Stomach smooth muscle (tissue), 2 donors: ENCODE data around the gene MMP25.
A peak's percentile ranks its signal among the peaks of the same experiment; 100 is the strongest.

Experiments used
- H3K27ac ChIP-seq: one replicate; pipeline ENCODE4 v1.7.0; 2013; ENCODE audit warnings: mild to moderate bottlenecking, low read length, inconsistent platforms
- H3K27me3 ChIP-seq, 2 donors: one replicate each; pipeline ENCODE4 v1.7.0; 2013; ENCODE audit warnings: low read length in 2 of 2; ENCODE audit not compliant: insufficient read depth in 2 of 2, control insufficient read depth in 1 of 2
- H3K36me3 ChIP-seq, 2 donors: one replicate each; pipeline ENCODE4 v1.7.0; 2013; ENCODE audit warnings: low read length in 2 of 2; ENCODE audit not compliant: control insufficient read depth in 2 of 2, insufficient read depth in 2 of 2
- H3K4me1 ChIP-seq: one replicate; pipeline ENCODE4 v1.7.0; 2013; ENCODE audit warnings: low read length; ENCODE audit not compliant: control insufficient read depth, insufficient read depth
- H3K4me3 ChIP-seq, 2 donors: one replicate each; pipeline ENCODE4 v1.7.0; 2013; ENCODE audit warnings: low read length in 2 of 2
- H3K9ac ChIP-seq, 2 donors: one replicate each; pipeline ENCODE4 v1.7.0; 2013; ENCODE audit warnings: low read length in 2 of 2, mild to moderate bottlenecking in 1 of 2
- H3K9me3 ChIP-seq, 2 donors: one replicate each; pipeline ENCODE4 v1.7.0; 2013; ENCODE audit warnings: low read length in 2 of 2; ENCODE audit not compliant: control insufficient read depth in 2 of 2
- donor health status: healthy.
- donor health status: Pancreatic carcinoma.

Gene MMP25

DNA sequence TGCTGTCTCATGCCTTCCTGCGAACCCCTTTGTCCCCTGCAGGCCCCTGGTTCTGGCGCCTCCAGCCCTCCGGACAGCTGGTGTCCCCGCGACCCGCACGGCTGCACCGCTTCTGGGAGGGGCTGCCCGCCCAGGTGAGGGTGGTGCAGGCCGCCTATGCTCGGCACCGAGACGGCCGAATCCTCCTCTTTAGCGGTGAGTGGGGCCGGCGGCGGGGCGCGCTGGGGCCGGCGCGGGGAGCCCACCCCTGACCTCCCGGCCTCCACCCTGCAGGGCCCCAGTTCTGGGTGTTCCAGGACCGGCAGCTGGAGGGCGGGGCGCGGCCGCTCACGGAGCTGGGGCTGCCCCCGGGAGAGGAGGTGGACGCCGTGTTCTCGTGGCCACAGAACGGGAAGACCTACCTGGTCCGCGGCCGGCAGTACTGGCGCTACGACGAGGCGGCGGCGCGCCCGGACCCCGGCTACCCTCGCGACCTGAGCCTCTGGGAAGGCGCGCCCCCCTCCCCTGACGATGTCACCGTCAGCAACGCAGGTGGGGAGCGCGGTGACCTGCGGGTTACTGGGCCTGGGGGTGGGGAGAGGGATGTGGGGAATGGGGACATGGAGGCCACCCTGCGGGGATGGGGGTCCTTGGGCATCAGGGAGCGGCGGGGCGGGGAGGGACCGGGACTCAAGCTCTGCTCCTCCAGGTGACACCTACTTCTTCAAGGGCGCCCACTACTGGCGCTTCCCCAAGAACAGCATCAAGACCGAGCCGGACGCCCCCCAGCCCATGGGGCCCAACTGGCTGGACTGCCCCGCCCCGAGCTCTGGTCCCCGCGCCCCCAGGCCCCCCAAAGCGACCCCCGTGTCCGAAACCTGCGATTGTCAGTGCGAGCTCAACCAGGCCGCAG lies 12.0 kb downstream of the MMP25 start:
- Histone ChIP-seq H3K9ac (peak overlapping the region; percentile 60), H3K36me3 (no peaks in the 10 kb centered on the region)

DNA sequence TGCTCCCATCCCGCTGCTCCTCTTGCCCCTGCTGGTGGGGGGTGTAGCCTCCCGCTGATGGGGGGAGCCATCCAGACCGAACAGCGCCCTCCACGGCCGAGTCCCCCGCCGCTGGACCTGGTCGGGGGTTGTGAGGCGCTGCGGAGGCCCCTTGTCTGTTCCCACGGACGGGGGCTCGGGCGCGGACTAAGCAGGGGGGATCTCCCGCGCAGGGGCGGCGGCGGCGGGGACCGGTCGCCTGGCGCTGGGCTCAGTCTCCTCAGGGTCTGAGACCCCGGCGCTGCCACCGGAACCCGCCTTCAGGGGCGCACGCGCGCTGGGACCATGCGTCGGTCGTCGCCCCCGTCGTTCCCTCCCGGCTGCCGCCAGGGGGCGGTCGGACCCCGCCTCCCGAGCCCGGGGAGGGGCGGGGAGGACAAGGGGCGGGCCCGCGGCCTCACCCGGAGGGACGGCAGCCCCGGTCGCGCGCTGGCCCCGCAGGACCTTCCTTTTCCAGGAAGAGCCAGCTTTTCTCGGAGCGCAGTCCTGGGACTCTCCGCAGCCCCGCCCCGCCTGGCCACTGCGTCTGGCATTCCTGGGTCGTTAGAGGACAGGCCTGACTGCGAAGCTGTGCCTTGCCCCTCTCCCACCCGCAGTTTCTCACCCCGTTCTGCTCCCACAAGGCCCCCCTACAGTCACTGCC lies 12.8 kb downstream of the MMP25 start:
- Histone ChIP-seq H3K9me3 (no peaks in the 10 kb centered on the region), H3K27ac (peak overlapping the region; percentile 41), H3K4me3 (peak overlapping the region; percentile 75 to 78), H3K27me3 (peaks cover 0 to 7% of the 10 kb centered on the region in 2 donors), H3K4me1 (peaks cover 19% of the 10 kb centered on the region), H3K36me3 (no peaks in the 10 kb centered on the region), H3K9ac (peak overlapping the region; percentile 60 to 72)

More for the DNA sequence above, 12.0 kb downstream of the MMP25 start:
- H3K4me1 ChIP-seq: peaks cover 19% of the 10 kb centered on the region
- no peak overlapping the region for H3K27ac ChIP-seq
- peak overlapping the region; percentile 75 to 78 for H3K4me3 ChIP-seq
- H3K9me3 ChIP-seq: no peaks in the 10 kb centered on the region
- H3K27me3 ChIP-seq: peaks cover 0 to 7% of the 10 kb centered on the region in 2 donors

DNA sequence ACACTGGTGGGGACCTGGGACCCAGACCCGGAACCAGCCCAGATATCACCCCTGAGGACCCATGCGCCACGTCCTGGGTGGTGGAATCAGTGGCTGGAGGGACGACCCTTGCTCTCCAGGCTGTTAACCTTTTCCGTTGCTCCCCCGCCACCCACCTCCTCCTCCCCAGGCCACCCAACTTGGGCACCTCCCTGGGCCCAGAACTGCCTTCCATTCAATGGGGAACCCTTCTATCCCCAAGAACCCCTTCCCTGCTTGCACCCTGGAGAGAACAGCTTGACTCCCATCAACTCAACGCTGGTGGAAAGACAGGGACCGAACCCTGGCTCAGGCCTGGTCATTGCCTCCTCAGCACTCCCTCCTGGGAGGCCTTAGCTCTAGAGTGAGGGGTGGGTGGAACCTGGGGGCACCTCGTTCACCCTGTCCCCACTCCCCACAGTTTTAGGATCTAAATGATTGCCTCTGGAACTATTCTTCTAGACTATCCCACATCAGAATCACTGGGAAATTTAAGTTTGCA lies 13.4 kb downstream of the MMP25 start:
- Histone ChIP-seq H3K9me3 (no peaks in the 10 kb centered on the region), H3K27ac (peak overlapping the region; percentile 41), H3K4me3 (peak overlapping the region; percentile 75 to 78), H3K36me3 (no peaks in the 10 kb centered on the region), H3K4me1 (peaks cover 19% of the 10 kb centered on the region), H3K27me3 (peaks cover 0 to 7% of the 10 kb centered on the region in 2 donors), H3K9ac (peak overlapping the region; percentile 60 to 72)

DNA sequence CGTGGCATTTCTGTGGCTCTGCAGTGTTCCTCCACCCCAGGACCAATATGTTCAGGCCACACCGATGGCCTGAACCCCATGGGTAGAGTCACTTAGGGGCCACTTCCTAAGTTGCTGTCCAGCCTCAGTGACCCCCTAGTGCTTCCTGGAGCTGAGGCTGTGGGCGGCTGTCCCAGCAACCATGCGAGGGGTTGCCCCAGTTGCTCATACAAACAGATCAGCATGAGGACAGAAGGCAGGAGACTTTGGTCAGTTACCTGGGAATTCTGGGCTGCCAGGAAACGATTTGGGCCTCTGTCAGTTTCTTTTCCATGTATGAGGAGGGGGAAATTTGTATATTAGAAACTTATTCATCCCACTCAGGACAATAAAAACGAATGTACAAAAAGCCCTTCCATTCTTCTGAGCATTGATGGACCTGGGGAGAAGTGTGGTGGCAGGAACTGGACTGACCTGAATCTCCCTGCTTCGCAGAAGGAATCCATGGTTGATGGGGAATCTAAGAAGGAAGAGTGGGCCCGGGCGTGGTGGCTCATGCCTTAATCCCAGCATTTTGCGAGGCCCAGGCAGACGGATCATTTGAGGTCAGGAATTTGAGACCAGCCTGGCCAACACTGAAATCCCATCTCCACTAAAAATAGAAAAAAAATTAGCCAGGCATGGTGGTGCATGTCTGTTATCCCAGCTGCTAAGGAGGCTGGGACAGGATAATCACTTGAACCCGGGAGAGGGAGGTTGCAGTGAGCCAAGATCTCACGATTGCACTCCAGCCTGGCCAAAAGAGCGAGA lies 14.2 kb downstream of the MMP25 start:
- Histone ChIP-seq H3K9ac (peak overlapping the region in 1 of 2 donors; percentile 9), H3K9me3 (no peaks in the 10 kb centered on the region), H3K4me3 (no peak overlapping the region), H3K27me3 (peaks cover 3 to 7% of the 10 kb centered on the region in 2 donors), H3K36me3 (no peaks in the 10 kb centered on the region), H3K4me1 (peaks cover 27% of the 10 kb centered on the region), H3K27ac (no peak overlapping the region)

DNA sequence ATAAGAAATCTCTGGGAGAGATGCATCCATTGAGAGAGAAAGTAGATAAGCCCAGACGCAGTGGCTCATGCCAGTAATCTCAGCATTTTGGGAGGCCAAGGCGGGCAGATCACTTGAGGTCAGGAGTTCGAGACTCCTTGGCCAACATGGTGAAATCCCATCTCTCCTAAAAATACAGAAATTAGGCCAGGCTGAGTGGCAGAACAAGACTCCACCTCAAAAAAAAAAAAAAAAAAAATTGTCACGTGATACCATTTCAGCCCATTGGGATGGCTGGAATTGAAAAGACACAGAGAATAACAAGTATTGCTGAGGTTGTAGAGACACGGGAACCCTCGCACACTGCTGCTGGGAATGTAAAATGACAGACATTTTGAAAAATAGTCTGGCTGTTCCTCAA lies 16.2 kb downstream of the MMP25 start:
- no peak overlapping the region for H3K4me3 ChIP-seq
- peaks cover 32% of the 10 kb centered on the region for H3K4me1 ChIP-seq
- H3K9me3 ChIP-seq: no peaks in the 10 kb centered on the region
- H3K36me3 ChIP-seq: no peaks in the 10 kb centered on the region
- no peak overlapping the region for H3K9ac ChIP-seq
- H3K27me3 ChIP-seq: peaks cover 3 to 7% of the 10 kb centered on the region in 2 donors
- H3K27ac ChIP-seq: no peak overlapping the region

DNA sequence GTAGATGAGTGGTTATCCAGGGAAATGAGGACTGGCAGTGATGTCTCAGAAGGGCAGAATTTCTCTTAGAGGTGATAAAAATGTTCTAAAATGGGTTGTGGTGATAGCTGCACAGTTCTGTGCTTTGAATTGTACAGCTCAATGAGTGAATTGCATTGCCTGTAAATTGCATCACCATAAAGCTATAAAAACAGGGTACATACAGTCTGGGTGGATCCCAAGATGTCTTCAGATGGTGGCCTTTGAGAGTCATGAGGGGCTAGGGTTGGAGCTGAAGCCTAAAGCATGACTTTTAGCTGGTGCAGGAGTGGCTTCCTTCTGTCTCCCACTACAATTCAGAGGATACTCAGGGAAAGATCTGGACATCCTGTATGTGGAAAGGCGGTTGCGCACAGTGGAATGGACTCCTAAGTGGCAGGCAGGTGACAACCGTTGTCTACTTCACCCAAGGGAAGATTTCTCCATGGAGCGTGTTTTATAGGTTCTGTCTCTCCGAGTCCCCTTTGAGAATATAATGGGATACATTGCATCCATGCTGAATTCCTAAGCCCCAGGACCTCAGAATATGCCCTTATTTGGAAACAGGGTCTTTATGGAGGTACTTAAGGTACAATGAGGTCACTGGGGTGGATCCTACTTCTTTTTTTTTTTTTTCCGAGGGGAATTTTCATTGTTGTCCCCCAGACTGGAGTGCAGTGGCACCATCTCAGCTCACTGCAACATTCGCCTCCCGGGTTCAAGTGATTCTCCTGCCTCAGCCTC lies 17.4 kb downstream of the MMP25 start:
- Histone ChIP-seq H3K27me3 (peaks cover 2 to 3% of the 10 kb centered on the region in 2 donors), H3K4me3 (no peak overlapping the region), H3K4me1 (peaks cover 24% of the 10 kb centered on the region), H3K9me3 (no peaks in the 10 kb centered on the region), H3K9ac (no peak overlapping the region), H3K27ac (no peak overlapping the region), H3K36me3 (no peaks in the 10 kb centered on the region)

DNA sequence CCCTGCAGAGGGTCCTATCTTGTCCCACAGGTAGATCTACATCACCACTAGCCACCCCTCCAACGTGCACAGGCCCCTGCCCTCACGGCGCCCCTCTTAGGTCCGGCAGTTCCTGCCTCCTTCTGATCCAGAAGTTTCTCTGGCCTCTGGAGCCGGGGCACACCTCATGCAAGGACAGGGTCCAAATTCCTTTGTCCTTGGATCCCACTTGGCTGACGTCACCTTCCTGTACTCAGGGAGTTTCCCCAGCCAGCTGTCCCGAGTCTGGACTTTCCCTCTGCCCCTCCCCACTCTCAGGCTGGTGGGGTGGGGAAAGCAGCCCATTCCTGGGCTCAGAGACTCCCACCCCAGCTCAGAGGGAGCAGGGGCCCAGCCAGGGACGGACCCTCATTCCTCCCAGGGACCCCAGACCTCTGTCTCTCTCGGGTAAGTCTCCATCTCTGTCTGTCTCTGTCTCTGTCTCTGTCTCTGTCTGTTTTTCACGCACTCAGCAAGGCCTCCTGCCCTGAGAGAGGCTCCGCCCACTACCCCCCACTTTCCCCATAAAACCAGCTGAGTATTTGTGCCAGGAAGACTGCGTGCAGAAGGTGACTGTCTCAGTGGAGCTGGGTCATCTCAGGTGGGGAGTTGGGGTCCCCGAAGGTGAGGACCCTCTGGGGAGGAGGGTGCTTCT lies 18.8 kb downstream of the MMP25 start, which contains the start of gene IL32:
IL32 (plus strand) TSS at position 572 of the 673 bp plus-strand sequence. CDS start 172 bp downstream, outside the sequence.
- no peaks in the 10 kb centered on the region for H3K36me3 ChIP-seq
- peaks cover 0 to 3% of the 10 kb centered on the region in 2 donors for H3K27me3 ChIP-seq
- peaks cover 15% of the 10 kb centered on the region for H3K4me1 ChIP-seq
- H3K9me3 ChIP-seq: no peaks in the 10 kb centered on the region
- peak within 1 kb of the TSS; percentile 22 to 62 for H3K9ac ChIP-seq
- peak within 1 kb of the TSS; percentile 46 for H3K27ac ChIP-seq
- peak within 1 kb of the TSS; percentile 22 to 71 for H3K4me3 ChIP-seq

DNA sequence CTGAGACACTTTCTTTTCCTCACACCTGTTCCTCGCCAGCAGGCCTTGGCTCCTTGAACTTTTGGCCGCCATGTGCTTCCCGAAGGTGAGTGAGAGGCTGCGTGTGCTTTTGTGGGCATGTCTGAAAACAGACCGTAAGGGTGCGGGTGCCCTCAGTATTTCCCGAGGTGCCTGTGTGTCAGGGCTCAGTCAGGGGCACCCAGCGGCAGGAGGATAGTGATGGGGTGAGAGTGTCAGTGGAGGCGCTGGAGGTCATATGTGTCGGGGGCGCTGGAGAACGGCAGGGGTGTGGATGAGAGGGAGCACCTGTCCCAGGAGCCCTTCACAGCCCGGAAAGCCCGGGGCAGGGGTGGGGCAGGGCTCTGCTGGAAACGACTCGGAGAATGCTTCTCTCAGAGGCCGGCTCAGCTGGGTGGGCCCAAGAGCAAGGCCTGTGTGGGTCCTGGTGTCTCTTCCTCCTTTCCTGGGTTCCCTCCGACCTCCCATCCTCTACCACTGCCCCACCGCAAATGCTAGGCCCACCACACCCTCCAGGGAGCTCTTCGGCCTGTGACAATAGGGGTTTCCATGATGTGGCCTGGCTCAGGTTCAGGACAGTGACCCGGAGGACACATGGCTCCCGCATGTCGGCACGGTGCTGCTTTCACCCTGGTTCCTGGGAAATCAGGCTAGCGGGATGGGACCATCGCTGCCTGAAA lies 19.5 kb downstream of the MMP25 start:
- H3K4me3 ChIP-seq: peak overlapping the region; percentile 22 to 71
- H3K27ac ChIP-seq: peak overlapping the region; percentile 46
- peak overlapping the region; percentile 22 to 62 for H3K9ac ChIP-seq
- H3K4me1 ChIP-seq: peaks cover 13% of the 10 kb centered on the region
- no peaks in the 10 kb centered on the region for H3K36me3 ChIP-seq
- peaks cover 0 to 3% of the 10 kb centered on the region in 2 donors for H3K27me3 ChIP-seq
- no peaks in the 10 kb centered on the region for H3K9me3 ChIP-seq

DNA sequence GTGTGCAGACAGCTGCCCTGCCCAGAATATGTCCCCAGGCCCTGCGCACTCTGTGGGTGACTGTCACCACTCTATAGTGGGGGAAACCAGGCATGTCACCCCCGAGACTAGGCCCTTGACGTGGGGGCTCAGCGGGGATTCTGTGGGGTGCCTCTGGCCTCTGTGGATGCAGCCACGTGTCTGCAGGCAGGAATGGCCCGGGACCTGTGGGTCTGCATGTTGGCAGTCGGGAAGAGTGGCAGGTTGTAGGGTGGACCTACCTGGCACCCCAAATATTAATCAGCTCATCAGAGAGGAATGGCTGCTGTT lies 20.0 kb downstream of the MMP25 start:
- Histone ChIP-seq H3K36me3 (no peaks in the 10 kb centered on the region), H3K27me3 (peaks cover 0 to 3% of the 10 kb centered on the region in 2 donors), H3K9ac (peak overlapping the region in 1 of 2 donors; percentile 22), H3K4me3 (peak overlapping the region; percentile 22 to 71), H3K4me1 (peaks cover 13% of the 10 kb centered on the region), H3K27ac (no peak overlapping the region), H3K9me3 (no peaks in the 10 kb centered on the region)
